Stimulated activated CD8-positive, alpha-beta memory T cell treated with anti-CD3 and anti-CD28 coated beads, Interleukin-15, amount 100 ng/mL, for 4 hours (primary cell): ENCODE measurements around the gene DNAJC7.
"Not testable (repeated sequence)": the region's sequence is repeated elsewhere in the genome, so short reads cannot be mapped to it uniquely, and the experiment has no call there.

Experiments used
- DNase-seq, 2 donors: peaks; one replicate each; pipeline ENCODE4 v3.0.0-alpha.2; 2020; ENCODE audit warnings: low read depth in 2 of 2

The DNAJC7 gene

GRCh38 chr17:42010898-42011516 is 6.2 kb downstream of the DNAJC7 start:
- DNase-seq = no peak

GRCh38 chr17:42010266-42010680 is 7.0 kb downstream of the DNAJC7 start:
- DNase-seq = not testable (repeated sequence)

- DNase-seq = no peak
Observed at GRCh38 chr17:42009170-42009569, 8.1 kb downstream of the DNAJC7 start.

GRCh38 chr17:42005166-42005565 is 12.1 kb downstream of the DNAJC7 start:
- DNase-seq = no peak

- DNase-seq = no peak
Observed at GRCh38 chr17:42002792-42003301, 14.4 kb downstream of the DNAJC7 start.

GRCh38 chr17:42002175-42002791 is 15.0 kb downstream of the DNAJC7 start:
- DNase-seq = no peak

- DNase-seq = no peak
Observed at GRCh38 chr17:42001729-42002128, 15.5 kb downstream of the DNAJC7 start.

- no peak for DNase-seq
Observed at GRCh38 chr17:42000413-42001133, 16.7 kb downstream of the DNAJC7 start.

GRCh38 chr17:41998497-41998896 is 18.7 kb downstream of the DNAJC7 start:
- no peak for DNase-seq

- DNase-seq = no peak
Observed at GRCh38 chr17:41996855-41997164, 20.4 kb downstream of the DNAJC7 start.

- no peak for DNase-seq
Observed at GRCh38 chr17:41992576-41992975, 24.7 kb downstream of the DNAJC7 start.

GRCh38 chr17:41989702-41990419 is 27.4 kb downstream of the DNAJC7 start:
- no peak for DNase-seq

- no peak for DNase-seq
Observed at GRCh38 chr17:41988418-41988817, 28.8 kb downstream of the DNAJC7 start.

- DNase-seq = no peak
Observed at GRCh38 chr17:41987642-41988041, 29.6 kb downstream of the DNAJC7 start.

- DNase-seq = no peak
Observed at GRCh38 chr17:41986634-41987033, 30.6 kb downstream of the DNAJC7 start.

- DNase-seq = no peak
Observed at GRCh38 chr17:41985919-41986318, 31.3 kb downstream of the DNAJC7 start.

- DNase-seq = no peak
Observed at GRCh38 chr17:41984454-41984853, 32.8 kb downstream of the DNAJC7 start.

- no peak for DNase-seq
Observed at GRCh38 chr17:41982026-41982760, 35.0 kb downstream of the DNAJC7 start.

- no peak for DNase-seq
Observed at GRCh38 chr17:41977991-41978390, 39.2 kb downstream of the DNAJC7 start.

- DNase-seq = no peak
Observed at GRCh38 chr17:41976142-41976768, 41.0 kb downstream of the DNAJC7 start.
